NCI-H526 treated with DMSO at 0.1 percent for 48 hours (cell line): ENCODE results near the gene AMPD1.

Source experiments
- DNase-seq: peaks from one replicate; lab custom pipeline; 2025; lab: John Stamatoyannopoulos, UW

AMPD1 gene

DNA sequence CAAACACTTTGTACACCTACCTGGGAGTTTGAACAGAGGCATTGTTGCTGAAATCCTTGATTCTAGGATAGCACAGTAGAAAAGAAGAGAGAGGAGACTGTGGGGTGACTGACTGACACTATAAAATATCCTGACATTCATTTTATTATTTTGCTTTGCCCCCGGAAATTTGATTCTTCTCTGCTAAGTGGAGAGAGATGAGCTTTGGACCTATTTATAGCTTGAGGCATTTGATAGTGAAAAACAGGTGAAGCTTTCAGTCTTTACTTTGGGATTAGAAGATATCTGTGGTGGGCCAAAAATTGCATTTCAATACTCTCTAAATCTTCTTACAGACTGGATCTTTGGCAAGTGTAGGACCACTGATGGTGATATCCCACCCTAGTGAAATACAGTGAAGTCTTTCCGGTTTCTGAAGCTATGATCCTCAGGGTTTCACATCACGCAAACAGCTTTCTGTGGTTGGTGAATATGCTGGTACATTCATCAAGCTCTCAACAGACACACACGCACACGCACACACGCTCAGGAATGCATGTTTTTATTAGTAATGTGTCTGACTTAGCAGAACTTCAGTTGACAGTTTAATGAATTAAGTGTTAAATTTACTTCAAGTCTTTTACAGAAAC lies at the start of gene AMPD1:
Gene AMPD1, minus strand, starts transcription at position 117 of the 629 bp plus-strand sequence. Its CDS starts 75 bp downstream, at position 42.
- DNase-seq, result no peak

DNA sequence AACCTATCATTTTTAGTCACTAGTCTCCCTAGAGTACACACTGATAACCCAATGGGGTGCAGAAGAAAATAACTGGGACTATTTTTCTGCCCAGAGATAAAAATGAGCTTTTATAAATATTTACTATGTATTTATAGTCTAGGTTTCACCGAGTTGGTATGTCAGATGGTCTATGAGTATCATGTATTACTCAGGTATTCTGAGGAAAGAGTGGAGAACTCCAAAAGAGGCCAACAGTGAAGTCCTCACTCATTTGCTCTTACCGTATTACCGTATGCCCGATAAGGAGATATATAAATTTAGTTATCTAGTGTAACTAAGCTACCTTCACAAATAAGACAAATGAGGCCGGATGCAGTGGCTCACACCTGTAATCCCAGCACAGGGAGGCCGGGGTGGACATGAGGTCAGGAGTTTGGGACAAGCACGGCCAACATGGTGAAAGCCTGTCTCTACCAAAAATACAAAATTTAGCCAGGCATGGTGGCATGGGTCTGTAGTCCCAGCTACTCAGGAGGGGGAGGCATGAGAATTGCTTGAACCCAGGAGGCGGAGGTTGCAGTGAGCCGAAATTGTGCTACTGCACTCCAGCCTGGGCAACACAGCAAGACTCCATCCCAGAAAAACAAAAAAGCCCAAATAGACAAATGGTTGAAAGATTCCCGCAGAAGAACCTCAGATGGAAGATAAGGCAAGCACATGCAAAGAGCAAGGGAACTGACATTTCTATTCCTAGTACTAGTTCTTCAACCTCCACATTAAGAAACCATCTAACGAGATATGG lies 46.8 kb upstream of the AMPD1 start:
- DNase-seq, result no peak

DNA sequence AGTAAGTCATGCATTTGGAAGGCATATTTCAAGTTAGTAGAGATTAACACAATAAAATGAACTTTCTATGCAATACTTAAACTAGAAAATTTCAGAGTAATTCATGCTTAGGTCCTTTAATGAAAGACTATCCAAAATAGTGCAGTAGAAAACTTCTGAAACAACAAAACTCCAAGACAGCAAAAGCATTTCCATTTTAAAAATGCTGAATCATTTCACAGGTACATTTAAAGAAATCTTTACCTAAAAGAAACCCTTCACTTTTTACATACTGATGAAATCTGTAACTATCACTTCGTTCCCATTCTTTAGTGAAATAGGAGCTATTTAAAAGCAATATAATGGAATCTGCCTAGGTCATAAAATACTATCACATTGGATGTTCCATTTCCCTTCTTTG lies 45.0 kb upstream of the AMPD1 start:
- DNase-seq, result no peak

DNA sequence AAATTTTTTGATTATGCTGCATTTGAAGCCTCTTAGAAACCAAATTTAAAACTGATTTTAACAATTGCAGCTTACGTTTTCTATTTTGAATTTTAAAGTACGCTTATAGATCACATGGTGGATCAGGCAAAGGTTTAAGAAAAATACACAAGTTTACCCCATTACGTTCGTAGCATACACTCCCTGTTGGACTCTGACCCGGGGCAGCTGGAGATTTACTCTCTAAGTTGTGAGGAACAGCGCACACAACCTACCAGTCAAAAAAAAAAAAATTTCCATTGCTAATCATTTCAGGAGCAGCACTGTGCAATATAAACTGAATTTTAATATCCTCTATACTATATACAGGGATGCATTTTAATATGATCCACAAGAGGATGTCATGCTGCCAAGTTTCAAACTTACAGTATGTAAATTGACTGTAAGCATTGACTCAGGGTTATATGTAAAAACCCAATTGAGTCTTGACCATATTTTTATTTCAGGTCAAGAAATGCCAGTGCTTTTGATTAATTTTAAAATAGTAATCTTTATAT lies 42.0 kb upstream of the AMPD1 start:
- peak; percentile 5 for DNase-seq

DNA sequence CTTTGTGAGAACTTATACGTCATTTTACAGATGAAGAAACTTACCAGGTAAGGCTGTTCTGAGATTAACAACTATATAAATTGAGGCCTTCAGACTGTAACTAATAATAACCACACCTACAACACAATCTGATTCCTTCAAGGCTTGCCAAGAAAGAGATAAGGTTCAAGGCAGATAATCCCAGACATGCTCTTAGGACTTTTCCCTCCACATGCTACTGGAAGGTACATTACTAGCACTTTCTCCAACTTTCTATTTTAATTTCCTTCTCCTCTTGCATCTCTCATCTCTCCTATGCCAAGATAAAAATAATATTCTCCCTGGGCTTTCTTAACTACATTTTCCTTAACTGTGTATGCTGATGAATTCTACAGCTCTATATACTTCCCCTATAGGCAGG lies 40.1 kb upstream of the AMPD1 start:
- no peak for DNase-seq

DNA sequence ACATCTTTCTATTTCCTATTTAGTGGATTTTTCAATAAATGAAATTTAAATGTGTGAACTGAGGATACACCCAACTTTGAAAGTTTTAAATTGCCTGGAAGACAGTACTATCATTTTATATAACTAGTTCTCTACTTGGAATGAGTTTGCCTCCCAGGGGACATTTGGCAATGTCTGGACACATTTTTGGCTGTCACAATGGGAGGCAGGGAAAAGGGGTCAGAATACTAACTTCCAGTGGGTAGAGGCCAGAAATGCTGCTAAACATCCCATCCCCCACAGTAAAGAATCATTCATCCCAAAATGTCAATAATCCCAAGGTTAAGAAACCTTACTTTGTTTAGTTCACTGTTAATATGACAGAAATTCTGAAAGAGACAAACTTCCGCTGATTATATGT lies 34.4 kb upstream of the AMPD1 start:
- DNase-seq, result no peak

DNA sequence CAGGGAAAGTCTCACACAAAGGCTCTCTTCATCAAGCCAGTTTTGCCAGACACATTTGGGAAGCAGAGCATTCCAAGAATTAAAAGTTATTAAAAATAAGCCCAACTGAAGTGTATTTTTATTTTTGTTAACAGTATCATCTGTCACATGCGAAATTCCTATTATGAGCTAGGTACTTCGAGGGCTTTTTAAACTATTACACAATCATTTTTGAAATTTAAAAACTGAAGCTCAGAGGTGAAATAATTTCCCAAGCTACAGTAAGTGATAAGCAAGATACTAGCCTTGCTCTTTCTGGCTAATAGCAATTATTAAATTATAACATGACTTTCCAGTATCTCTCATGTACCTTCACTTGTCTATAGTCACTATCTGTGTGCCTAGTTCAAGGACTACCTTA lies 33.2 kb upstream of the AMPD1 start:
- DNase-seq, result no peak

DNA sequence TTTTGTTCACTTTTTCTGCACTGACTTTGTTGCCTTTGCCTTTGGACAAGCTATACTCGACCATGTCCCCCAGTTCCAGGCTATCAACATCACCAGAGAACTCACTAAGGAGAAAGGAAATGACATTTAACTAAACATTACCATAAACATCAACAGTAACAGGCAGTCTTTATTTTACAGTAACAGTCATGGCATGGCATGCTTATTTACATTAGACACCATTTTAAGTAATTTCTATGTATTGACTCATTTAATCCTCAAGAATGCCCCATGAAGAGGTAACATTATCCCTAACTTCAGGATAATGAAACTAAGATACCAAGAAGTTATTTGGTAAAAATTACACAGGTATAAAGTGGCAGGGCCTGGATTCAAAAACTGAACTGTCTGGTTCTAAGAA lies 29.9 kb upstream of the AMPD1 start:
- DNase-seq, result no peak

DNA sequence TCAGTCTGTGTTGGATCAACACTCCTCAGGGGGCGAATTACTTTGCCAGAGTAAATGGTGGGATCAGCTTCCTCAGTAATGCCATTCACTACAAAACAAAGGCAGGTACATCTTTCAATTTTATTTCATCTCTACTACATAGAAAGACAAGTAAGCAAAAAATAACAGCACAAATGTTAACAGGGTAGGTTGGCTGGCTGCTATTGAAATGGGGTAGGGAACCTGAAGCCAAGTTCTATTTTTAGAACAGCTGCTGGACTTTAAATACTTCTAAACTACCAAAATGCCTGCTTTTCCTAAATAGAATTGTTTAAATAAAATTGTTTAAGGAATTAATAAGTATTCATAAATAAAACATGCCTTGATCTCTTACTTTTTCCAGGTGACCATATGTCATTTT lies 28.6 kb upstream of the AMPD1 start:
- DNase-seq, result no peak

DNA sequence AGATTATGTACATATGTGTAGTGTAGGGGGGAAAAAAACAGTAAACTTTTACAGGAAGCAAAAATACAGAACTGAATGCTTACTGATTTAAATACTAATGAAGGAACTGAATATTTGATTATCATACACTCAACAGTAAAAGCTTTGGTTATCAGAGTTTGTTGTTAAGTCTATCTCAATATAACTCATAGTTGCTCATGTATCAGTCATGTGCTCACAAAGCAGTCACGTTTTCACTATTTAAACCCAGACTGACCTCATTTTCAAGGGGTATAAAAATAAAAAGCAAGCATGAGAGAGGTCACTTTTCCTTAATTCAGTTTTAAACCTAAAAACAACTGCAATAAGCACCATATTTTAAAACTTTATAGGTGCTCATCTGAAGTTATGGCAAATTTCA lies 28.1 kb upstream of the AMPD1 start:
- DNase-seq, result no peak

DNA sequence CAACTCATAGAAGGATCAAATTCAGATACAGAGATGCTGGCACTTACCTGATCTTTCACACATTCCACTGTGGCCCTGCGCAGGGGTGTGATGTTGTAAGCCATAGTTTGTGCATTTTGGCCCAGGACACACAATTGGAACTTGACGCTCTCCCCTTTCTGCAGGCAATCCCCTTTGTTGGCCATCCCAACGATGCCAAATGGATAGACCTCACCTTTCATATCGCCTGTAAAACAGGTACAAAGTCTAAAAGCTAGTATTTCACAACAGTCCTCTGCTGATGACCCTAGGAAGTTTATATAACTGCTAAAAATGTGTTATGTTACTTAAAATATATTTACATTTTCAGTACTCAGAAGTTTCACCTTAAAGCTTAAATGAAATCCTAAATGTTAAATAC lies 25.1 kb upstream of the AMPD1 start:
- DNase-seq, result no peak

DNA sequence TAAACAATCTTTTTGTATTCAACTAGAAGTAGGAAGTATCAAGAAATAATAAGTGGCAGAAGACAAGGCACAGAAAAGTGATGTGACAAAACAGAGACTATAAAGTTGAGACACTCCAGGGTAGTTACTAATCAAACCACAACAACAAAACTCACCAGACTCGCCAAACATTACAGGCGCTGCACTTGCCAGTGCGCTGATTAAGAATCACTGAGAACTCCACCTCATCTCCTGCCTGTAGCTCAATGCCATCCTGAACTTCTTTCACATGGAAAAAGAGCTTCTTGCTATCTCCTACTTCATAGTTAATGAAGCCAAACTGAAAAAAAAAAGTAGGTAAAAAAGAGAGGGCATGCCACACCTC lies 24.1 kb upstream of the AMPD1 start:
- DNase-seq, result no peak

DNA sequence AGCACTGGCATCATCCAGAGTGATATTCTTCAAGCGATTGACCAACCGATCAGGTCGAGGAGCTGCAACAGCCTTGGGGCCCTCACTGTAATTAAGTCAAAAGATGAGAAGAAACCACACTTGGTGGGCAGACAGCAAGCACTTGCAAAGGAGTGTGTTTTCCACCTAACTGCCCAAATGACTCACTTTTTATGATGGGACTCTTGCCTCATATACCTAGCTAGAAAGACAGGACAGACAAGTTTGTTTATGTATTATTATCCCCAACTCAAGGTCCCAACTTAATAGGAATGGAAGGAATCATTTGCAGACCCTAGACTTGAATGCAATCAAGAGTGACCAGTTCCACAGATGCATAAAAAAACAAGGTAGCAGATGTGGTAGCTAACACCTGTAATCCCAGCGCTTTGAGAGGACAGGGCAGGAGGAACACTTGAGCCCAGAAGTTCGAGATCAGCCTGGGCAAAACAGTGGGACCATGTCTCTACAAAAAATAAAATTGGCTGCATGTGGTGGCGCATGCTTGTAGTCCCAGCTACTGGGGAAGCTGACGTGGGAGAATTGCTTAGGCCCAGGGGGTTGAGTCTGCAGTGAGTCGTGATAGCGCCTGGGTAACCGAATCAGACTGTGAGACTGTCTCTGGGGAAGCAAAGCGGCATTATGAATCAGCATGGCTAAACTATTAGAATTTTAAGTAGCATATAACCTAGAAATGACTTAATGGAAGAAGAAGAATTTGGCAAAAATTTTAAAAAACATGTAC lies 23.5 kb upstream of the AMPD1 start:
- no peak for DNase-seq

DNA sequence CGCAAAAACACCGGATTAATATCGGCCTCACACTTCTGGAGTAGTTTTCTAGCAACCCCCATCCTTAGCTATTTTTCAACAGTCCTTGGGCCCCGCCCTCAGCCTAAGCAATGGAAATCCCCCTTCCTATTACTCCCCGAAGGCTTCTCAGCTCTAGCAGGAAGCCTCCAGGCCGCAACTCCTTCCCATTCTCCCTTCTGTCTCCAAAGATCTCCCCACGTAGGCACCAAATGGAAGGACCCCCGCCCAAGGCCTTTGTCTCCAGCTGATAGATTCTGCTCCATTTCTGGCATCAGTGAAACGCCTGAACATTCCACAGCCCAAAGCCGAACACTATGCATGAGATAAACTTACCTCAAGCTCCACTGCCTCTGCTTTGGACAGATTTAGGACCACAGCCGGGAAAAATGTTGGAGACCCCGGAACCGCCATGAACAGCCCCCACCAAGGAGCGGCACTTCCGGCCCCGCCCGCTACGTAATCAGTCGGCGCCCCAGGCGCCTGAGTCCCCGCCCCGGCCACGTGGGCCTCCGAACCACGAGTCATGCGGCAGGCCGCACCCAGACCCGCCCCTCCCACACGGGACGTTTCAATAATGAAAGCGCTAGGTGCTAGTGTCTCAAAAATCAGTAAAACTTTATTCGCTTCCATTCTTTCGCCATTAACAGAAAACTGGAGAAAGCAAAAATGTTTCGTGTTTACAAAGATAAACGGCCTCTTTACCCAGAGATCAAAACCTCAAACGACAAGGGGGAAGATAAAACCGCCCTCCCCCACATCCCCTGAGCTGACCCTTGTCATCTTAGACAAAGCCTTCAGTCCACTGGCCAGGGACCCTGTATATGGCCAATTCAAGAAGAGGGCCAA lies 21.2 kb upstream of the AMPD1 start, which contains the start of gene NRAS:
Gene NRAS, minus strand, starts transcription at position 468 of the 867 bp plus-strand sequence. CDS start 611 bp downstream, outside the sequence.
- peak; percentile 65 for DNase-seq

DNA sequence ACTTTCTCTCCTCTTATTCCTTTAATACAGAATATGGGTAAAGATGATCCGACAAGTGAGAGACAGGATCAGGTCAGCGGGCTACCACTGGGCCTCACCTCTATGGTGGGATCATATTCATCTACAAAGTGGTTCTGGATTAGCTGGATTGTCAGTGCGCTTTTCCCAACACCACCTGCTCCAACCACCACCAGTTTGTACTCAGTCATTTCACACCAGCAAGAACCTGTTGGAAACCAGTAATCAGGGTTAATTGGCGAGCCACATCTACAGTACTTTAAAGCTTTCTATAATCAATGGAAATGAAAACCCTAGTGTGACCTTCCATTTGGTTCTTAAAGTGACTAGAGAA lies 20.6 kb upstream of the AMPD1 start:
- no peak for DNase-seq

DNA sequence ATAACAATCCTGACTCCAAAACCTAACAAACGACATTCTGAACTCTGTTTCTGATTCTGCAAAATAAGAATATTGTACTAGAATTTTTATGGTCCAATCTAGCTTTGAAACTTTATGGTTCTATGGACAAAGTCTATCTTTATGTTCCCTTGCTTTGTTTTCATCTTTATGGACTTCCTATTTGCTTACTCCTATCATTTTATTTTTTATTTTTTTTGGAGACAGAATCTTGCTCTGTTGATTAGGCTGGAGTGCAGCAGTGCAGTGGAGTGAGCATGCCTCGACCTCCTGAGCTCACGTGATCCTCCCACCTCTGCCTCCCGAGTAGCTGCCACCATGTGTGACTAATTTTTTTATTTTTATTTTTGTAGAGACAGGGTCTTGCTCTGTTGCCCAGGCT lies 17.6 kb upstream of the AMPD1 start:
- DNase-seq, result no peak

DNA sequence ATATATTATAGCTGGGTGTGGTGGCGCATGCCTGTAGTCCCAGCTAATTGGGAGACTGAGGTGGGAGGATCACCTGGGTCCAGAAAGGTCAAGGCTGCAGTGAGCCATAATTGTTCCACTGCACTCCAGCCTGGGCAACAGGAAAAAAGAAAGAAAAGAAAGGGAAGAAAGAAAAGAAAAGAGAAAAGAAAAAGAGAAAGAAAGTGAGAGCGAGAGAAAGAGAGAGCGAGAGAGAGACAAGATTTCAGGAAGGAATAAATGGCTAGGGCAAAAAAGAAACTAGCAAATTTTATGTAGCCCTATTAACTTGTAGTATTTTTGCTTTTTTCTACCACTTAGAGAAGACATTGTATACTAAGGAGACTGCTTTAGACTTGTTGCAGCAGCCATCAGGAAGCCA lies 15.0 kb upstream of the AMPD1 start:
- no peak for DNase-seq

DNA sequence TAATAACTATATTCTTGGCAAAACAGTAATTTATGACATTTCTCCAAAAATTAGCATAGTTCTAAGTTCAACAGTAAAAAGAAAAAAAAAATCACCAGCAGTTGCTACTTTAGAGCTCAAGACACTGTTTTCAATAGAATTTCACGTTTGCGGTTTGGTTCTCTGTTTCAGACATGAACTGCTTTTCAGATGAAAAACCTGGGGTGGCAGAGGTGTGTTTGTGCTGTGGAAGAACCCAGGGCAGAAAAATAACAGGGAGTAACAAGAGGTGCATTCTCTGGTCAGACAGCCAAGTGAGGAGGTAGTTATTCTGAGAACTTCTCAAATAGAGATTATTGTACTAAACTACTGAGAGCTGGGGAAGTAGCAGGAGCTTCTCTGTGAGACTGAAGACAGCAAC lies 12.3 kb upstream of the AMPD1 start:
- no peak for DNase-seq

DNA sequence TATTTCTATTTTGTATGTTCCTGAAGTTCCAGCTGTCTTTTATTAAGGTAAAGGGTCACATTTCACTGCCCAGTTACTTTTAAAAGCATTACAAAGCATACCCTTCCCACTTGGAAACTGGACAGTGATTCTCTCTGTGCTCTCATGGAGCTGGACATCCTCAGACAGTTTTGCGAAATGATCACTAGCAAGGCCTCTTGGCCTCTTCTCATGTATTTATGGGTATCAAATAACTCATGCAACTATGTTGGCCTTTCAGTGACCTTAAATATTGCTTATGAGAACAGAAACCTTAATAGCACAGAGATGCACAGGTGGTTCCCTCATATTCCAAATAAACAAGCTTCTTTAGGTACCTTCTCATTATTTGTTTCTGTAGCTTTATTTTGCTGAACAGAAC lies 7.9 kb upstream of the AMPD1 start:
- no peak for DNase-seq

DNA sequence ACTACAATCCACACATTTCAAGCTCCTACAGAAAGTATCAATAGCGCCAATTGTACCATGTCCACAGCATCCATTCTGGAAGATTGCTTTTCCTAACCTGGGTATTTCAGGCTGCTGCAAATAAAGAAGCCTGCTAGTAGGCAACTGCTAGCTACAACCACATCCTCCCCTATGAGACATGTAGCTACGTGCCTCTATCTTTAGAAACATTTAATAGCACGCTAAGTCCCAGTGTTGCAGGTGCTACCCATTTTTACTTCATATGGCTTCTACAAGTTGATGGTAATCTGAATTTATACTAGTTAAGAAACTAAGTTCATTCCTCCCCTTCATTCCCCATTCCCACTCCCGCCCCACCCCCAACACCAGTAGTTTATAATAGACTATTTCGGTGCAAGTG lies 7.4 kb upstream of the AMPD1 start:
- no peak for DNase-seq

DNA sequence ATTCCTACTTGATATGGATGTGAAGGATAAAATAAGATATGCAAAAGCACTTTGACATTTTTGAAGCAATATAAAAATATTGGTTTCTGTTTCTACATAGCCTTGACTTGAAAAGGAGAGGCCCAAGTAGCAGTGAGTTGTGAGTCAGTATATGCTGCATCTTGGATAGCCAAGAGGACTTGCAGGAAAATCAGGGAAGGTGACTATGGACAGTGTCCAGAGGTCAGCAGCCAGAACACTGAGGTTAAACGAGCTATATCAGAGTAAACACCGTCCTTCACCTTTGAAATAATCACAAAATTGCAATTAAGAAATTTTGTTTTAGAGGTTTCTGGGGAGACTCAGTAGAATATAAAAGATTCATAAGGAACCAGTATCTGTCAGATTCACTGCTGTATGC lies 6.6 kb upstream of the AMPD1 start:
- no peak for DNase-seq

DNA sequence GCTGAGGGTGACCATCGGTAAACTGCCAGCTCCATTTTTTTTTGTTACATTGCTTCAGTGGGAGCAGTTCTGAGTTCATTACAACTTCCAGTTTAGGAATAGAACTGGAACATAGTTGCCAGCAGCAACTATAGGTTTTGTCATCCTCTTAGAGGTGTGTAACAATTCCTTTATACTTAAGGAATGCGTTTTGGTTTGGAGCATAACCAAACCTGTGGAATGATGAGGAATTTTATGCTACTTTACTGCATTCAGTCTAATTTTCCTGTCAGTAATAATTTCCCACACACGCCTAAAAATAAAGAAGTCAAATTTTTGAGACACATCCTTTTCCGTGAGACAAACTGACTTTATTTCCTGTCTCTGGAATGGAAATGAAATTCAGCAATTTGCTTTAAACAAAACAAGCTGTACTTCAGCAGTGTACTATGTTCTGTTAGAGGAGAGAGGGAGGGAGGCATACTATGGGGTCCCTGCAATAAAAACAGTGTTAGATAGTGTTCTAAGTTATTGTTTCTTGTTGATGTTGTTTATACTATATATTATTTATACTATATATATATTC lies 4.8 kb upstream of the AMPD1 start:
- DNase-seq, result no peak
